ENCODE results near the gene AGBL1.

GRCh38 chr15:86854176-86854575 is 774.5 kb downstream of the AGBL1 start:
- TF ChIP-seq CTCF (IDR thresholded peaks at IDR 0.05) (no peak), EZH2 (IDR thresholded peaks at IDR 0.05; ENCODE audit: borderline replicate concordance, insufficient read depth, low read depth, low read length, poor library complexity, severe bottlenecking) (no peak)

All from B cell (primary cell).